GM18907 (cell line): Measurements from ENCODE around the gene S100A16.
A peak's percentile ranks its signal among the peaks of the same experiment; 100 is the strongest.
"Not testable (repeated sequence)": the region's sequence is repeated elsewhere in the genome, so short reads cannot be mapped to it uniquely, and the experiment has no call there.

Experiments
- ATAC-seq: cut with Tn5 transposase; IDR thresholded peaks from one replicate; pipeline ENCODE4 v1.9.1; 2021; ENCODE audit warnings: mild to moderate bottlenecking, moderate library complexity; ENCODE audit not compliant: unreplicated experiment

The S100A16 gene

GRCh38 chr1:153612755-153613331 is at the start of gene S100A16:
Gene S100A16 (minus strand): TSS chr1:153613137. CDS start chr1:153608151, 4,986 bp downstream.
- ATAC-seq, result no peak

- ATAC-seq, result no peak
Observed at GRCh38 chr1:153662269-153662668, 49.3 kb upstream of the S100A16 start.

GRCh38 chr1:153661111-153661708 is 48.3 kb upstream of the S100A16 start:
- ATAC-seq, result no peak

- no peak for ATAC-seq
Observed at GRCh38 chr1:153659656-153660055, 46.7 kb upstream of the S100A16 start.

- ATAC-seq, result no peak
Observed at GRCh38 chr1:153659175-153659534, 46.2 kb upstream of the S100A16 start.

- peak; percentile 89 for ATAC-seq
Observed at GRCh38 chr1:153658400-153659174, 45.6 kb upstream of the S100A16 start, which contains the start of gene SNAPIN. Gene SNAPIN (plus strand): TSS chr1:153658703. CDS start chr1:153658744, 41 bp downstream.

GRCh38 chr1:153655333-153655732 is 42.4 kb upstream of the S100A16 start:
- no peak for ATAC-seq

- no peak for ATAC-seq
Observed at GRCh38 chr1:153652805-153653500, 40.0 kb upstream of the S100A16 start.

- ATAC-seq, result no peak
Observed at GRCh38 chr1:153651771-153652170, 38.8 kb upstream of the S100A16 start.

- no peak for ATAC-seq
Observed at GRCh38 chr1:153649863-153650235, 36.9 kb upstream of the S100A16 start.

- no peak for ATAC-seq
Observed at GRCh38 chr1:153649137-153649862, 36.4 kb upstream of the S100A16 start.

- ATAC-seq, result no peak
Observed at GRCh38 chr1:153648000-153648643, 35.2 kb upstream of the S100A16 start.

- ATAC-seq, result no peak
Observed at GRCh38 chr1:153647346-153647714, 34.4 kb upstream of the S100A16 start.

- ATAC-seq, result no peak
Observed at GRCh38 chr1:153646672-153647345, 33.9 kb upstream of the S100A16 start.

- no peak for ATAC-seq
Observed at GRCh38 chr1:153643816-153644215, 30.9 kb upstream of the S100A16 start.

- ATAC-seq, result no peak
Observed at GRCh38 chr1:153643100-153643499, 30.2 kb upstream of the S100A16 start.

GRCh38 chr1:153642161-153642560 is 29.2 kb upstream of the S100A16 start:
- no peak for ATAC-seq

- no peak for ATAC-seq
Observed at GRCh38 chr1:153640861-153641260, 27.9 kb upstream of the S100A16 start.

- not testable (repeated sequence) for ATAC-seq
Observed at GRCh38 chr1:153640213-153640612, 27.3 kb upstream of the S100A16 start.

GRCh38 chr1:153639280-153639679 is 26.3 kb upstream of the S100A16 start:
- ATAC-seq, result no peak
